C4-2B (cell line): ENCODE measurements around the gene PPP2R2C.

ENCODE experiments used
- H3K27ac ChIP-seq: fragments of 450-650 bp; 2 replicates; pipeline ENCODE4 v1.5.1; 2017
- CTCF ChIP-seq: fragments of 450-650 bp; conservative IDR thresholded peaks from 2 replicates; pipeline ENCODE4 v1.5.1; 2017; ENCODE audit warnings: mild to moderate bottlenecking
- ZFX ChIP-seq: fragments of 450-650 bp; IDR thresholded peaks from 2 replicates; pipeline ENCODE4 v1.6.1; 2017

PPP2R2C gene

DNA sequence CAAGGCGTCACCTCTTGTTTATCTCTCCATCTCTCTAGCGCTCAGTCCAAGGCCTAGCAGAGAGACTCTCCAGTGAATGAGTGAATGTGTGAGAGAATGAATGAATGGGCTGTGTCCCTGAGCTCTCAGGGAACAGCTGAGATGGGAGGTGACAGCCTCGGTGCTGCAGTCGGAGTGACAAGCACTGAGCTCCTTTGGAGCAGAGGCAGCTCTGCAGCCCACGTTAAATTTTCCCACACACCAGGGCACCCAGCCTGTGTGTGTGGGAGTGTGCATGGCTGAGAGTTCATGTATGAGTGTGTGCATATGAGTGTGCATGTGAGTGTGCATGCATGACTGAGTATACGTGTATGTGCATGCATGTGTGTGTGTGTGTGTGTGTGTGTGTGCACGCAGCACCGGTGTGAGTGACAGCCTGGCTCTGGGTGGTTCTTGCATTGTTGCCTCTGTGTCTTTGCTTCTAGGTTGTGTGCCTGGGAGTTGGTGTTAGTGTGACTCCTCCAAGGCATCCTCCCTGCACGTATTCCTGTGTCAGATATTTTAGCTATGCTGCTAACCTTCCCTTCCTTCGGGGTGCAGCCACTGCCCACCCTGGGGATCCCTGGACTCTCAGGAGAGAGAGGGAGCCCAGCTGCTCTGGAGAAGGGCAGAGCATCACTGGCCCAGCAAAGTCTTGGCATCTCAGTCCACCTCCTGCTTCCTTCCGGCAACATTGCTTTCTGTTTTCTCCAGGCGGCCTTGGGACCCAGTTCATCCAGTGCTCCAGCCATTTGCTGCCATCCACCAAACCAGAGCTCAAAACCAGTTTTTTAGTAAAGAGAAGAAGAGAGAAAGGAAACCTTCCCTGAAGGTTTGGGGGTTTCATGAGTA, 98.6 kb downstream of the PPP2R2C start:
- no peak overlapping the region for H3K27ac ChIP-seq
- TF ChIP-seq CTCF (no peak), ZFX (no peak)

DNA sequence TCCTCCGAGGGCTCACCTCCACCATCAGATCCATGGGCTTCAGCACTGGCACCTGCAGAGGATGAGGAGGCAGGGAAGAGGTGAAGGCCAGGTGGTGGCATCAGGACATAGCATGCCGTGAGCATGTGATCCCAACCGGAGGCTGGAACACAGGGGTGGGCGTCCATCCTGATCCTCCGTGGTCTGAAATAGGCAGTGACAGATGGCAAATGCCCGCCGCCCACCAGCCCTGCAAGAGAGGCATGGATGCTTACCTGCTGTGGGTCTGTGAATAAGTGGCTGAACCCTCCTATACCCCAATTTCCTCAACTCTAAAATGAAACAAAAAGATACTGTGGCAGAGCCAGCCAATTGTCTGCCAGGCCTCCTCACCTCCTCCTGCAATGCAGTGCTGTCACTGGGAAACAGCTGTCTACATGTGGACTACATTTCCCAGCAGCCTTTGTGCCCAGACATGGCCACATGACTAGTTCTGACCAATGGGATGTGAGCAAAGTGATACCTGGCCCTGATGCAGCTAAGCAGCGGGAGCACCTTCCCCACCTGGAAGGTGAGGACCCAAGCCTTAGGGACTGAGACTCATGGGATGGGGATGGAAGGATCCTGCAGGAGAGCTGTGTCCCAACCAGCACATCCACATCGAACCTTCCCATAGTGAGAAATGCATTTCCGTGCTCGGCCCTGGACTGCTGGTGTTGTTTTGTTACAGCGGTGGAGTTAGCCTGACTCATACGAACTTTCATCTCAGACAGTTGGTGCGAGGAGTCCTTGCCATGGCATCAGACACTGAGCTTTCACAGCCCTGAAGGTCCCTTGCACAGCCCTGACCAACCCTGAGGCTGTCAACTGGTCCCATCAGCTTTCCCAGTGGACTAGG, 99.5 kb downstream of the PPP2R2C start:
- H3K27ac ChIP-seq = no peak overlapping the region
- TF ChIP-seq ZFX = no peak
- TF ChIP-seq CTCF = no peak

- no peak overlapping the region for H3K27ac ChIP-seq
- TF ChIP-seq ZFX (no peak), CTCF (no peak)
These were observed 100.6 kb downstream of the PPP2R2C start for GRCh38 chr4:6371812-6372211.

GRCh38 chr4:6371271-6371670, 101.1 kb downstream of the PPP2R2C start:
- H3K27ac ChIP-seq = no peak overlapping the region
- no peak for TF ChIP-seq CTCF
- TF ChIP-seq ZFX = no peak

DNA sequence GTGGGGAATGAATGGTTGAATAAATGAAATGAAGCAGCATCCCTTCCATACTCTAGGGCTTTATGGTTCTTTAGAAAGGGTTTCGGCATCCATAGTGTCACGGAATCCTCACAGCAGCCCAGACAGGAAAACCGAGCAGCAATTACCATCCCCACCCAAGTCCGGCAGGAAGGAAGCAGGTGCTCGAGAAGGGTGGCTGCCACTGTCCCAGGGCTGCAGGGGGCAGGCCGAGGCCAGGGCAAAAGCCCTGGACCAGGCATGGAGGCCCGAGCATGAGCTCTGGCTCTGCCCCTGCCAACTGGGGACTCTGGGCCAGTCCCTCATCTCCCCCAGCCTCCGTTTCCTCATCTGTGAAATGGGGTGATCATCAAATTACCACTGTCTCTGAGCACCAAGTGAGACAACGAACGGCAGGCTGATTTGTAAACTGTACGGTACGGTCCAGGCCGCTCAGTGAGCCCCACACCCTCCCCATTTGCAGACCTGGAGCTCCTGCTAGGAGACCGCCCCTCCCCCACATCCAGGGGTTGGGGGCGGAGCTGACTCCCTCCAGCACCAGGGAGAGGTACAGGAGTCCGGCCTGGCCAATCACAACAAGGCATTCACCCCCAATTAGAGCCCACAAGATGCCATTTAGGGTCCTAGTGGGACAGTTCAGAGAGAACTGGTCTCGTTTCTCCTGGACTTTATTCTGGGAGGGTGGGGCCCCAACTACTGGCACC, 102.3 kb downstream of the PPP2R2C start:
- TF ChIP-seq CTCF (no peak), ZFX (no peak)
- H3K27ac ChIP-seq = no peak overlapping the region

DNA sequence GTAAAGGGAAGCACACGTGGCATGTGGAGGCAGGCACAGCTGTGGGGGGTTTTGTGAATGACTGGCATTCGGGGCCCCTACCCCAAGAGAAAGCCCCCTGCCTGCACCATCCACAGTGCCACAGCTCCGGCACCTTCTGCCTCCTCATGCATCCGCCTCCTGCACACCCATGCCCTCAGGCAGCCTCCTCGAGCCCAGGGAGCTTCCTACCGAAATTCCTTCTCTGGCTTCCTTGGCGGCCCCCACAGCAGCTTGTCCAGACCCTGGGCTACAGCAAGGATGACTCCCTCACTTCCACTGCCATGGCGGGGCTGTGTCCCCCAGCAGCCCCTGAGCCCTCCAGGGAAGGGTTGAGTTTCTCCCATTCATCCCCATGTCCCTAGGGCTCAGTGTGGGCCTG, 102.9 kb downstream of the PPP2R2C start:
- no peak overlapping the region for H3K27ac ChIP-seq
- no peak for TF ChIP-seq CTCF
